Keratinocyte (primary cell): ENCODE results near the gene ZBTB39. TPM values are rescaled to one million over a fixed set of nuclear protein-coding genes. Genes with fewer than 3 reads are reported as not detected.

Source experiments
- DNase-seq: peaks from one replicate; pipeline ENCODE4 v3.0.0-alpha.2; 2011; ENCODE audit warnings: low read depth, missing footprints, low spot score
- FAIRE-seq: peaks from 2 replicates; lab custom pipeline; 2011; peaks lifted over from hg19 to GRCh38; lab: Jason Lieb, UNC
- H2AFZ ChIP-seq: 2 replicates; pipeline ENCODE4 v1.6.0; 2012; ENCODE audit warnings: low read length, control low read depth, inconsistent platforms; ENCODE audit not compliant: control insufficient read depth
- H3K27ac ChIP-seq: 2 replicates; pipeline ENCODE4 v1.5.1; 2011; ENCODE audit warnings: low read length; ENCODE audit not compliant: control insufficient read depth, insufficient read depth
- H3K27me3 ChIP-seq: 3 replicates; pipeline ENCODE4 v1.6.0; 2011; ENCODE audit warnings: low read length; ENCODE audit not compliant: control insufficient read depth, insufficient read depth; ENCODE audit errors: extremely low read depth
- H3K36me3 ChIP-seq, 2 experiments: 2 replicates in 1 of 2; 3 replicates in 1 of 2; pipeline ENCODE4 v1.5.1; 2011; ENCODE audit warnings: low read length in 2 of 2, mild to moderate bottlenecking in 1 of 2; ENCODE audit not compliant: control insufficient read depth in 2 of 2, insufficient read depth in 2 of 2; ENCODE audit errors: extremely low read depth in 1 of 2
- H3K4me1 ChIP-seq: 3 replicates; pipeline ENCODE4 v1.5.1; 2011; ENCODE audit warnings: low read length; ENCODE audit not compliant: control insufficient read depth, insufficient read depth; ENCODE audit errors: extremely low read depth
- H3K4me2 ChIP-seq: 3 replicates; pipeline ENCODE4 v1.6.0; 2011; ENCODE audit warnings: low read depth, low read length; ENCODE audit not compliant: control insufficient read depth, insufficient read depth; ENCODE audit errors: extremely low read depth
- H3K4me3 ChIP-seq, 3 experiments: fragments of 200-600 bp in 1 of 3; sonication (generic) in 1 of 3; 2 replicates in 2 of 3; 3 replicates in 1 of 3; pipeline ENCODE4 v1.5.1; 2011 to 2016; ENCODE audit warnings: low read length in 3 of 3, mild to moderate bottlenecking in 3 of 3, control low read depth in 2 of 3, inconsistent platforms in 1 of 3, low read depth in 1 of 3, mixed read lengths in 1 of 3, mixed run types in 1 of 3, moderate library complexity in 1 of 3; ENCODE audit not compliant: control insufficient read depth in 2 of 3, insufficient read depth in 2 of 3; ENCODE audit errors: extremely low read depth in 1 of 3
- H3K79me2 ChIP-seq: 2 replicates; pipeline ENCODE4 v1.6.0; 2012; ENCODE audit warnings: low read length; ENCODE audit not compliant: control insufficient read depth, insufficient read depth
- H3K9ac ChIP-seq: 3 replicates; pipeline ENCODE4 v1.6.0; 2011; ENCODE audit warnings: low read length; ENCODE audit not compliant: control insufficient read depth, insufficient read depth; ENCODE audit errors: extremely low read depth
- H3K9me1 ChIP-seq: 3 replicates; pipeline ENCODE4 v1.6.0; 2011; ENCODE audit warnings: low read length; ENCODE audit not compliant: control insufficient read depth, insufficient read depth; ENCODE audit errors: extremely low read depth
- H3K9me3 ChIP-seq: 2 replicates; pipeline ENCODE4 v1.5.1; 2012; ENCODE audit warnings: low read depth, low read length; ENCODE audit not compliant: control insufficient read depth
- H4K20me1 ChIP-seq: 3 replicates; pipeline ENCODE4 v1.6.0; 2011; ENCODE audit warnings: low read length; ENCODE audit not compliant: control insufficient read depth, insufficient read depth; ENCODE audit errors: extremely low read depth
- EZH2 ChIP-seq: IDR thresholded peaks from one replicate; pipeline ENCODE4 v1.6.1; 2012; ENCODE audit warnings: inconsistent platforms, mild to moderate bottlenecking, low read length, moderate library complexity
- dilution Hi-C: fragments of 300-500 bp; cut with MboI; formaldehyde crosslinking; loops from one replicate; pipeline ENCODE4 v1.7.0; 2020; ENCODE audit warnings: low sequenced_read_pairs; ENCODE audit not compliant: extremely low pct_ligation_motif_present
- polyA plus RNA-seq, 5 experiments: library from polyadenylated mRNA; depleted of rRNA in 3 of 5; stranded (reverse) in 3 of 5; stranded (forward) in 1 of 5; unstranded in 1 of 5; fragments of >200 nt; gene quantifications; 1 replicate in 1 of 5; 2 replicates in 3 of 5; 3 replicates in 1 of 5; pipeline versions ENCODE4 v1.2.1 to v1.2.3, GENCODE V29; 2011 to 2012; ENCODE audit warnings: missing spikeins in 2 of 5, low read depth in 1 of 5, low replicate concordance in 1 of 5
- TF ChIP-seq, protein P1 (sequence below), 3 experiments: IDR thresholded peaks in 1 of 3; conservative IDR thresholded peaks in 1 of 3; optimal IDR thresholded peaks in 1 of 3; 2 replicates in 2 of 3; 3 replicates in 1 of 3; pipeline versions ENCODE3 to v1.5.1; 2011; ENCODE audit warnings: low read length in 3 of 3, mild to moderate bottlenecking in 3 of 3, moderate library complexity in 2 of 3, control low read depth in 1 of 3, inconsistent platforms in 1 of 3; ENCODE audit not compliant: insufficient read depth in 2 of 3; ENCODE audit errors: extremely low read depth in 1 of 3

Gene ZBTB39
- polyA plus RNA-seq, 1 donor (not counting 4 experiments of a cell fraction or from before 2014, with no cell fraction given): 4.1 TPM

DNA sequence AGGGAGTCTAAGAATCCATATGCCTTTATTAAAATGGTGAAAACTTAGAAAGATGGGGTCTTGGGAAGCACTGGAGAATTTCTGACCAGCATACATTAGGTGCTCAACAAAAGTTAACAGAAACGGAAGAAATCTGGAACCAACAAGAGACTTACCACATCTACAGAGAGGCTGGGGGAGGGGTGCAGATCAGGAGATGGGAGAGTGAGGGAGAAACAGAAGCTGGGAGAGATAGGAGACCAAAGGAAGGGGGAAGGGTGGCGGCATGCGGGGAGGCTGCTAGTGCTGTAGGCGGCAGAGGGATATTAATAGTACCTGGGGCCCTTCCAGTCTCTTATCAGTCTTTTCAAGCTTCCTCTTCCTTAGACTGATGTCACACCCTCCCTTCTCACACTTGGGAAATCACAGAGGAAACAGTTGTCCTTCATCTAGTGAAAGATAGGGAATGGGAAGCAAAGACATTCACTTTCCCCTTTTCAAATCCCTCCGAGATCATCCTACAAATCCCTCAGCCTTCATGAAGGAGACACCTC, 18.1 kb downstream of the ZBTB39 start:
- Histone ChIP-seq H3K4me2 (no peak overlapping the region), H3K27ac (no peak overlapping the region), H3K9me3 (no peaks in the 10 kb centered on the region), H3K79me2 (no peaks in the 10 kb centered on the region), H3K4me1 (peaks cover 24% of the 10 kb centered on the region), H4K20me1 (no peaks in the 10 kb centered on the region), H3K4me3 (no peak overlapping the region), H3K9me1 (peaks cover 3% of the 10 kb centered on the region), H3K27me3 (no peaks in the 10 kb centered on the region), H3K36me3 (no peaks in the 10 kb centered on the region), H2AFZ (no peak overlapping the region), H3K9ac (no peak overlapping the region)
- peak; percentile 46 for FAIRE-seq
- no peak for TF ChIP-seq EZH2
- TF ChIP-seq, protein P1, sequence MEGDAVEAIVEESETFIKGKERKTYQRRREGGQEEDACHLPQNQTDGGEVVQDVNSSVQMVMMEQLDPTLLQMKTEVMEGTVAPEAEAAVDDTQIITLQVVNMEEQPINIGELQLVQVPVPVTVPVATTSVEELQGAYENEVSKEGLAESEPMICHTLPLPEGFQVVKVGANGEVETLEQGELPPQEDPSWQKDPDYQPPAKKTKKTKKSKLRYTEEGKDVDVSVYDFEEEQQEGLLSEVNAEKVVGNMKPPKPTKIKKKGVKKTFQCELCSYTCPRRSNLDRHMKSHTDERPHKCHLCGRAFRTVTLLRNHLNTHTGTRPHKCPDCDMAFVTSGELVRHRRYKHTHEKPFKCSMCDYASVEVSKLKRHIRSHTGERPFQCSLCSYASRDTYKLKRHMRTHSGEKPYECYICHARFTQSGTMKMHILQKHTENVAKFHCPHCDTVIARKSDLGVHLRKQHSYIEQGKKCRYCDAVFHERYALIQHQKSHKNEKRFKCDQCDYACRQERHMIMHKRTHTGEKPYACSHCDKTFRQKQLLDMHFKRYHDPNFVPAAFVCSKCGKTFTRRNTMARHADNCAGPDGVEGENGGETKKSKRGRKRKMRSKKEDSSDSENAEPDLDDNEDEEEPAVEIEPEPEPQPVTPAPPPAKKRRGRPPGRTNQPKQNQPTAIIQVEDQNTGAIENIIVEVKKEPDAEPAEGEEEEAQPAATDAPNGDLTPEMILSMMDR (optimal IDR thresholded peaks at IDR 0.05 in 1 of 3, IDR thresholded peaks at IDR 0.05 in 1 of 3, conservative IDR thresholded peaks at IDR 0.05 in 1 of 3; ENCODE audit: extremely low read depth in 1 of 3, insufficient read depth in 2 of 3, low read length in 3 of 3): no peak
- dilution Hi-C loops: no loop called here
- no peak for DNase-seq

DNA sequence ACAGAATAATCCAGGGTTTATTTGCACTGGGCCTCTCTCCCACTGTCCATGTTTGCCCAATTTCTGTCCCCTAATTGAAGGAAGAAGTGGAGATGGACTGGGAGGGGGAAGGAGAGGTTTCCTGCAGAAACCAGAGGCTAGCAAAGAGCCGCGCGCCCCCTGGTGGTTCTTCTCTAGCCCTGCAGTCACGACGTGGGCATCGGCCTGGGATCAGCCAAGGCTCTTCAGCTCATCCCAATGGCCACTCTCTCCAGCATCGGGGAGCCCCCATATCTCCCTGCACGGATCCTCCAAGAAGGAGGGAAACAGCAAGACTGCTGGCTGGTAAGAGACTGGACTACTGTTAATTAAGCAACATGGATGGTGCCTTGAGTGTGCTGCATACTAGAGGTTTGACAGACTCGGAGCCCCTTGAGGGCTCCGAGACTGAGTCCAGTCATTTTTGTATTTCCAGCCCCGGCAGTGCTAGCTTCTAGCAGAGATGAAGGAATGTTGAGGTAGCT, 18.7 kb downstream of the ZBTB39 start:
- Histone ChIP-seq H3K27me3 (no peaks in the 10 kb centered on the region), H3K36me3 (no peaks in the 10 kb centered on the region), H3K4me1 (peaks cover 24% of the 10 kb centered on the region), H3K9me3 (no peaks in the 10 kb centered on the region), H3K79me2 (no peaks in the 10 kb centered on the region), H3K9me1 (peaks cover 3% of the 10 kb centered on the region), H4K20me1 (no peaks in the 10 kb centered on the region), H3K27ac (no peak overlapping the region), H2AFZ (no peak overlapping the region), H3K4me3 (no peak overlapping the region), H3K9ac (no peak overlapping the region), H3K4me2 (no peak overlapping the region)
- dilution Hi-C loops: no loop called here
- TF ChIP-seq, protein P1 (optimal IDR thresholded peaks at IDR 0.05 in 1 of 3, IDR thresholded peaks at IDR 0.05 in 1 of 3, conservative IDR thresholded peaks at IDR 0.05 in 1 of 3; ENCODE audit: extremely low read depth in 1 of 3, insufficient read depth in 2 of 3, low read length in 3 of 3): peak; percentile 90 to 97 (median 93)
- TF ChIP-seq EZH2: no peak
- FAIRE-seq (peak; percentile 44), DNase-seq (peak; percentile 33)
